Bronchial epithelial cell (primary cell): ENCODE data around the gene RAB24. TPM values are rescaled to one million over a fixed set of nuclear protein-coding genes. Genes with fewer than 3 reads are reported as not detected.
"Not testable (repeated sequence)": the region's sequence is repeated elsewhere in the genome, so short reads cannot be mapped to it uniquely, and the experiment has no call there.

ENCODE experiments used
- DNase-seq: peaks from one replicate; pipeline ENCODE4 v3.0.0-alpha.2; 2010; ENCODE audit warnings: low read depth
- FAIRE-seq: peaks from 2 replicates; lab custom pipeline; 2011; peaks lifted over from hg19 to GRCh38; lab: Jason Lieb, UNC
- H3K27me3 ChIP-seq: 2 replicates; pipeline ENCODE4 v1.5.1; 2011; ENCODE audit warnings: low read length; ENCODE audit not compliant: control insufficient read depth, insufficient read depth
- H3K36me3 ChIP-seq: 2 replicates; pipeline ENCODE4 v1.5.1; 2011; ENCODE audit warnings: low read length; ENCODE audit not compliant: control insufficient read depth, insufficient read depth
- H3K4me3 ChIP-seq: 2 replicates; pipeline ENCODE4 v1.5.1; 2011; ENCODE audit warnings: mild to moderate bottlenecking, low read depth, low read length, control low read depth
- total RNA-seq: library from RNA; depleted of rRNA; stranded (reverse); fragments of >200 nt; gene quantifications from 2 replicates; pipeline ENCODE4 v1.2.1, GENCODE V29; 2014
- TF ChIP-seq, protein P1 (sequence below): IDR thresholded peaks from 2 replicates; pipeline ENCODE4 v1.5.1; 2011; ENCODE audit warnings: mild to moderate bottlenecking, moderate library complexity, low read length, control low read depth, inconsistent platforms; ENCODE audit not compliant: insufficient read depth, severe bottlenecking

The RAB24 gene
- total RNA-seq, 1 donor from 2014 or later = 16.6 TPM

DNA sequence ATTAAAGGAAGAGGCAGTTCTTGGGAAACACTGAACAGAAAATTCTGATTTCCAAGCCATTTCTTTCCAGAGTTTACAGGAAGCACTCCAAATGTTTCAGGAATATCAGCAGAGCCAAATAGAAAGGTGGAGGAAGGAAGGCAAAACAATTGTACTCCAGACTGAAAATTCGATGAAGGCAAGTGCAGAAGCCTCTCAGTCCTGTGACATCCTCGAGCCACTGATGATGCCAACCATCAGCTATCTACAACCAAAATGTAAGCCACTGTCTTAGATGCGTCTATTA lies 45.8 kb upstream of the RAB24 start:
- peaks cover 8% of the 10 kb centered on the region for H3K36me3 ChIP-seq
- FAIRE-seq (no peak), DNase-seq (no peak)
- H3K27me3 ChIP-seq = no peaks in the 10 kb centered on the region
- H3K4me3 ChIP-seq = no peak overlapping the region
- TF ChIP-seq, protein P1, sequence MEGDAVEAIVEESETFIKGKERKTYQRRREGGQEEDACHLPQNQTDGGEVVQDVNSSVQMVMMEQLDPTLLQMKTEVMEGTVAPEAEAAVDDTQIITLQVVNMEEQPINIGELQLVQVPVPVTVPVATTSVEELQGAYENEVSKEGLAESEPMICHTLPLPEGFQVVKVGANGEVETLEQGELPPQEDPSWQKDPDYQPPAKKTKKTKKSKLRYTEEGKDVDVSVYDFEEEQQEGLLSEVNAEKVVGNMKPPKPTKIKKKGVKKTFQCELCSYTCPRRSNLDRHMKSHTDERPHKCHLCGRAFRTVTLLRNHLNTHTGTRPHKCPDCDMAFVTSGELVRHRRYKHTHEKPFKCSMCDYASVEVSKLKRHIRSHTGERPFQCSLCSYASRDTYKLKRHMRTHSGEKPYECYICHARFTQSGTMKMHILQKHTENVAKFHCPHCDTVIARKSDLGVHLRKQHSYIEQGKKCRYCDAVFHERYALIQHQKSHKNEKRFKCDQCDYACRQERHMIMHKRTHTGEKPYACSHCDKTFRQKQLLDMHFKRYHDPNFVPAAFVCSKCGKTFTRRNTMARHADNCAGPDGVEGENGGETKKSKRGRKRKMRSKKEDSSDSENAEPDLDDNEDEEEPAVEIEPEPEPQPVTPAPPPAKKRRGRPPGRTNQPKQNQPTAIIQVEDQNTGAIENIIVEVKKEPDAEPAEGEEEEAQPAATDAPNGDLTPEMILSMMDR = no peak

DNA sequence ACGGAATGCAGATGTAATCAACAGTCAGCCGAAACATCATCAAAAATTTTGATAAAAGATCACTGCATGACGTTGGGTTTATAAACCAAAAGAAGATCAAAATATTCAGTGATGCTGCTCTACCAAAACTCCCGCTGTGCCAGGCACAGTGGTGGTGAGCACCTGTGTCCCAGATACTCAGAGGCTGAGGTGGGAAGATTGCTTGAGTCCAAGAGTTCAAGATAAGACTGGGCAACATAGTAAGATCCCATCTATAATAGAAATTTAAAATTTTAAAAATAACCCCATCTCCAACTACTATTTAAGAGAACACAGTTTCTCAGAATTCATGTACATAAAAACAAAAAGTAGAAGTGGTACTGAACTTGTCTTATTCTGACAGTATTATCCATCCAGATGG lies 44.2 kb upstream of the RAB24 start:
- Histone ChIP-seq H3K27me3 (no peaks in the 10 kb centered on the region), H3K4me3 (no peak overlapping the region), H3K36me3 (peaks cover 8% of the 10 kb centered on the region)
- FAIRE-seq (no peak), DNase-seq (no peak)
- TF ChIP-seq, protein P1 = no peak

DNA sequence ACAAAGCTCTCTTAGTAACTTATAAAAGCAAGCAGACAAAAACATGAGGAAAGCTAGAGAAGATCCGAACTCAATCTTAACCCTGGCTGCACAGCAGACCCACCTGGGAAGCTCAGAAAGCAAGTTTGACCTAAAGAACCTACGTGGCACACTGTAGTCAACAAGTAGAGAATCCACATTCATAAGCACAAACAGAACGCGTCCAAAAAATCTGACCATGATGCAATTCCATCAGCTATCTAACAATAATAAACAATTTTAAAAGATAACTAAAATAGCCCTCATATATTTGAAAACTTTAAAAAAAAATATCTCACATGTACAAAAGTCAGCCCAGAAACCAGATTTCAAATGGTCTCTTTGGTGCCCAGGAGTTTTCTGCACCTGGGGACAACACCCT lies 43.3 kb upstream of the RAB24 start:
- TF ChIP-seq, protein P1 = no peak
- peaks cover 10% of the 10 kb centered on the region for H3K36me3 ChIP-seq
- FAIRE-seq (no peak), DNase-seq (no peak)
- no peak overlapping the region for H3K4me3 ChIP-seq
- H3K27me3 ChIP-seq = no peaks in the 10 kb centered on the region

DNA sequence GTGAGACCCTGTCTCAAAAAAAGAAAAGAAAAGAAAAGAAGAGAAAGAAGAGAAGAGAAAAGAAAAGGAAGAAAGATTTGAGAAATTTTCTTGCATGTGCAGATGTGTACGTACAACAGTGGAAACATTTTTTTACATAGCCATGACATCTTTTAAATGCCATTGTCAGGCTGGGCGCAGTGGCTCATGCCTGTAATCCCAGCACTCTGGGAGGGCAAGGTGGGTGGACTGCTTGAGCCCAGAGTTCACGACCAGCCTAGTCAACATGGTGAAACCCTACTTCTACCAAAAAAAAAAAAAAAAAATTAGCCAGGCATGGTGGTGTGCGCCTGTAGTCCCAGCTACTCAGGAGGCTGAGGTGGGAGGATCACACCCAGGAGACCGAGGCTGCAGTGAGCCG lies 41.4 kb upstream of the RAB24 start:
- peaks cover 10% of the 10 kb centered on the region for H3K36me3 ChIP-seq
- DNase-seq = no peak
- no peaks in the 10 kb centered on the region for H3K27me3 ChIP-seq
- TF ChIP-seq, protein P1 = no peak
- no peak for FAIRE-seq
- no peak overlapping the region for H3K4me3 ChIP-seq

DNA sequence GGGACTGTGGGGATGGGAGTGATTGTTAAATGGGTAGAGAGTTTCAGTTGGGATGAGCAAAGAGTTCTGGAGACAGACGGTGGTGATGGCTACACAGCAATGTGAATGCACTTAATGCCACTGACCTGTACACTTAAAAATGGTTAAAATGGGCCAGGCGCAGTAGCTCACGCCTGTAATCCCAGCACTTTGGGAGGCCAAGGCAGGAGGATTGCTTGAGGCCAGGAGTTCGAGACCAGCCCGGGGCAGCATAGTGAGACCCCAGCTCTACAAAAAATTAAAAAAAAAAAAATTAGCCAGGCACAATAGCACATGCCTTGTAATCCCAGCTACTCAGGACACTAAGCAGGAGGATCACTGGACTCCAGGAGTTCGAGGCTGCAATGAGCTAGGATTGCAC lies 40.3 kb upstream of the RAB24 start:
- DNase-seq (no peak), FAIRE-seq (no peak)
- TF ChIP-seq, protein P1 = no peak
- H3K36me3 ChIP-seq = peaks cover 13% of the 10 kb centered on the region
- H3K4me3 ChIP-seq = no peak overlapping the region
- no peaks in the 10 kb centered on the region for H3K27me3 ChIP-seq

DNA sequence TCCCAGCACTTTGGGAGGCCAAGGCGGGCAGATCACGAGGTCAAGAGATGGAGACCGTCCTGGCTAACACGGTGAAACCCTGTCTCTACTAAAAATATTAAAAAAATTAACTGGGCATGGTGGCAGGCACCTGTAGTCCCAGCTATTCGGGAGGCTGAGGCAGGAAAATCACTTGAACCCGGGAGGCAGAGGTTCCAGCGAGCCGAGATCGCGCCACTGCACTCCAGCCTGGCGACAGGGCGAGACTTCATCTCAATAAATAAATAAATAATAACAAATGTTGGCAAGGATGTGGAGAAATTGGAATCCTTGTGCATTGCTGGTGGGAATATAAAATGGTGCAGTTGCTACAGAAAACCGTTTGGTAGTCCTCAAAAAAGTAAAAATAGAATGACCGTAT lies 39.5 kb upstream of the RAB24 start:
- not testable (repeated sequence) for H3K4me3 ChIP-seq, DNase-seq, H3K27me3 ChIP-seq, FAIRE-seq
- peaks cover 15% of the 10 kb centered on the region for H3K36me3 ChIP-seq
